ENCODE data around the gene NFKBIB.
"Not testable (repeated sequence)": the region's sequence is repeated elsewhere in the genome, so short reads cannot be mapped to it uniquely, and the experiment has no call there.

NFKBIB gene

DNA sequence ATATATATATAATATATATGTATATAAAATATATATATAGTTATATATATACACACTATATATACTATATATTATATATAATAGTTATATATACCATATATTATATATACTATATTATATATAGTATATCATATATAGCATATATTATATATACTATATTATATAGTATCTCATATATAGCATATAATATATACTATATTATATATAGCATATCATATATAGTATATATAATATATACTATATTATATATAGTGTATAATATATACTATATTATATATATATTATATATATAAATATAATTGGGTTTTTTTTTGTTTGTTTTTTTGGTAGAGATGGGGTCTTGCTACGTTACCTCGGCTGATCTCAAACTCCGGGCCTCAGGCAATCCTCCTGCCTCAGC lies 38.4 kb upstream of the NFKBIB start:
- no peaks in the 10 kb centered on the region for H3K4me1 ChIP-seq (ENCODE audit: insufficient read depth, low read length)
- H3K9me3 ChIP-seq (ENCODE audit: insufficient read depth, low read depth, low read length): peaks cover 6% of the 10 kb centered on the region; the same call in 1 of the 2 replicates
- no peak overlapping the region for H3K27ac ChIP-seq (ENCODE audit: low read length)

DNA sequence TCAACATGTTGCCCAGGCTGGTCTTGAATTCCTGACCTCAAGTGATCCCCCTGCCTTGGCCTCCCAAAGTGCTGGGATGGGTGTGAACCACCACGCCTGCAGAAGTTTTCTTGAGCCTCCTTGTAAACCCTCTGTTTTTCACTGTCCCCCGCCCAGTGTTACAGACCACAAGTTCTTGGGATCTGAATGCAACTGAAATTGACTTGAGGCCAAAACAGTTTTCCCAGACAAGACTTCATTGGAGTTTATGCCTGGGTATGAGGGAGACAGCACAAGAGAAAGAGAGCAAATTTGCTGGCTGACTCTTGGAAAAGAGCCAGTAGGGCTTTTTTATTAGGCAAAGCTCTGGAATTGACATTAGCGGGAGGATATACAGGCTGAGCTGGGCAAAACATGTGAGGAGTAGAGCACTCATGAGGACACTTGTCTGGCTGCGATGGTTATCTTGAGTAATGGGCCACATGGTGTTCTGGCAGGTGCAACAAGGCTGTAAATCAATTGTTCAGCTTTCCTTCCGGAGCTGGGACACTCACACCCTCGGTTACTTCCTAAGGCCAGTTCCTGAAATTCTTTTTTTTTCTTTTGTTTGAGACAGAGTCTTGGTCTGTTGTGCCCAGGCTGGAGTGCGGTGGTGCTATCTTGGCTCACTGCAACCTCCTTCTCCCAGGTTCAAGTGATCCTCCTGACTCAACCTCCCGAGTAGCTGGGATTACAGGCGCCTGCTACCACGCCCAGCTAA lies 37.3 kb upstream of the NFKBIB start:
- no peaks in the 10 kb centered on the region for H3K27me3 ChIP-seq (ENCODE audit: insufficient read depth, low read length)
- no peak overlapping the region for H3K27ac ChIP-seq (ENCODE audit: low read length)
- H3K9ac ChIP-seq (ENCODE audit: low read depth, low read length): no peak overlapping the region
- no peak overlapping the region for H3K4me3 ChIP-seq (ENCODE audit: low read length)
- H3K4me1 ChIP-seq (ENCODE audit: insufficient read depth, low read length): no peaks in the 10 kb centered on the region
- H3K9me3 ChIP-seq (ENCODE audit: insufficient read depth, low read depth, low read length): no peaks in the 10 kb centered on the region
- no peaks in the 10 kb centered on the region for H3K36me3 ChIP-seq (ENCODE audit: insufficient read depth, low read depth, low read length)

More for the DNA sequence above, 38.4 kb upstream of the NFKBIB start:
- H3K4me3 ChIP-seq (ENCODE audit: low read length): no peak overlapping the region
- H3K36me3 ChIP-seq (ENCODE audit: insufficient read depth, low read depth, low read length): no peaks in the 10 kb centered on the region
- H3K9ac ChIP-seq (ENCODE audit: low read depth, low read length): no peak overlapping the region
- H3K27me3 ChIP-seq (ENCODE audit: insufficient read depth, low read length): no peaks in the 10 kb centered on the region

DNA sequence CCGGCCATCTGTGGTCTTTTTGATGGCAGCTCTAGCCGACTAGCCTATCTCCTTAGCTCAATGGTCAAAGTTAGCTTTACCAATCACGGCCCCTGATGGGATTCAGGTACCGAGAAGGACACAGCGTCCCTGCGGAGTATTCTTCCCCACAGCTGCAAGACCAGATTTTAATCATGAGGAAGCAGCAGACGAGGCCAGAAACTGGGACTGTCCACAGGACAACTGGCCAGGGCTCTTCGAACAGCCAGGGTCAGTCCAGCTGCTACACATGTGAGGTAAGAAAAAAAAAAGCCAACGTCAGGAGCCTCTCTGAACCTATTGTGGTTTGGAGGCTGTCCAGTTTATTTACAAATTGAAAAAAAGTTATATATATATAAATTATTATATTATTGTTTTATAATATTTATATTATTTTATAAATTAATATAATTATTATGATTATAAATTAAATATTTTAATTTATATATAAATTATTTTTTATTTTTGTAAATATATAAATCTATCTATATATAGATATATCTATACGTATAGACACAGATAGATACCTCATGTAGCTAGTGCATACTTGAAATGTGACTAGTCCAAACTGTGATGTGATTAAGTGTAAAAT lies 32.5 kb upstream of the NFKBIB start:
- Histone ChIP-seq H3K4me3 (ENCODE audit: low read length) (no peak overlapping the region), H3K27me3 (ENCODE audit: insufficient read depth, low read length) (peaks cover 29% of the 10 kb centered on the region), H3K27ac (ENCODE audit: low read length) (no peak overlapping the region), H3K4me1 (ENCODE audit: insufficient read depth, low read length) (no peaks in the 10 kb centered on the region), H3K9me3 (ENCODE audit: insufficient read depth, low read depth, low read length) (no peaks in the 10 kb centered on the region), H3K36me3 (ENCODE audit: insufficient read depth, low read depth, low read length) (no peaks in the 10 kb centered on the region), H3K9ac (ENCODE audit: low read depth, low read length) (no peak overlapping the region)

DNA sequence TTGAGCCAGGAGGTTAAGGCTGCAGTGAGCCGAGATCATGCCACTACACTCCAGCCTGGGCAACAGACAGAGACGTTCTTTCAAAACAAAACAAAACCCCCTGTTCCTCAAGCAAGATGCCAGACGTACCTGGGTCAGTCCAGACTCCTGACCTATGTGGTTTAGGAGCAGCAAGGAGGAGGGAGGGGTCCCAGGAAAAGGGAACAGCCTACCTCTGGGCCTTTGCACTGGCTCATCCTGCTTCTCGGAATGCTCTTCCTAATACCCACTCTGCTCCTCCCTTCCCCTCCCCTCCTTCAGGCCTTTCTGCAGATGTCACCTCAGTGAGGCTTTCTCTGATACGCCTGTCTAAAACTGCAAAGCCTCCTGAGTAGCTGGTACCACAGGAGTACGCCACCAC lies 31.2 kb upstream of the NFKBIB start:
- no peaks in the 10 kb centered on the region for H3K36me3 ChIP-seq (ENCODE audit: insufficient read depth, low read depth, low read length)
- no peak overlapping the region for H3K9ac ChIP-seq (ENCODE audit: low read depth, low read length)
- no peak overlapping the region for H3K4me3 ChIP-seq (ENCODE audit: low read length)
- no peak overlapping the region for H3K27ac ChIP-seq (ENCODE audit: low read length)
- H3K4me1 ChIP-seq (ENCODE audit: insufficient read depth, low read length): no peaks in the 10 kb centered on the region
- H3K27me3 ChIP-seq (ENCODE audit: insufficient read depth, low read length): peaks cover 29% of the 10 kb centered on the region
- H3K9me3 ChIP-seq (ENCODE audit: insufficient read depth, low read depth, low read length): no peaks in the 10 kb centered on the region

DNA sequence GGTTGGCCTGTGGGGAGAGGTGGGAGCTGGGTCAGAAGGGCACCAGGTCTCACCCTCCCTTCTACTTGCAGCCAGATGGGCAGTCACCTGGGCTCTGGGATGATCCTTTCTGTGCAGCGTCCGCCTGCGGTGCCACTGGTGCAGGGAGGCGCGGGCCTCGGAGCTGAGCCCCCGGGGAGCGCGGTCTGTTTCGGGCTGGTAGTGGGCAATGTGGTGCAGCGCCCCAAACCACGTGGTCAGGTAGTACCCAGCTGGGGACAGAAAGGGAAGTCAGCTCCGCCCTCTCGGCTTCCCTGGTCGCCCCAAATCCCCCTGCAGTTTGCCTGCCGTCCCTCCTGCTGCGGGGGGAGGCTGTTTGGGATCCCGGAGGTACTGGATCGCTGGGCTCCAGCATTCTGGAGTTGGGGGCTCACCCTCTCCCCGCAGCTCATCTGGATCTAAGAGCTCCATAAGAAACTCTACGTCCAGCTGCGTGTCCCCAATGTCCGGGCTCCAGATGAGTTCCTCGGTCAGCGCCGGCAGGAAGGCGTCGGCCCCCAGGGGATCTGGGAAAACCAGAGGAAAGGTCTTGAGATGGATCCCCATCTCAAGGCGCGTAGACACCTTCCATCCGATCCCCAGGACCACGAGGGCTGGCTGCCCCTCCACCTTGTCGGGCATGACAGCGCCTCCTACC lies 30.5 kb upstream of the NFKBIB start:
- Histone ChIP-seq H3K36me3 (ENCODE audit: insufficient read depth, low read depth, low read length) (no peaks in the 10 kb centered on the region), H3K4me3 (ENCODE audit: low read length) (peak overlapping the region; percentile 62), H3K27ac (ENCODE audit: low read length) (no peak overlapping the region), H3K27me3 (ENCODE audit: insufficient read depth, low read length) (peaks cover 29% of the 10 kb centered on the region), H3K9me3 (ENCODE audit: insufficient read depth, low read depth, low read length) (no peaks in the 10 kb centered on the region), H3K9ac (ENCODE audit: low read depth, low read length) (no peak overlapping the region), H3K4me1 (ENCODE audit: insufficient read depth, low read length) (no peaks in the 10 kb centered on the region)

DNA sequence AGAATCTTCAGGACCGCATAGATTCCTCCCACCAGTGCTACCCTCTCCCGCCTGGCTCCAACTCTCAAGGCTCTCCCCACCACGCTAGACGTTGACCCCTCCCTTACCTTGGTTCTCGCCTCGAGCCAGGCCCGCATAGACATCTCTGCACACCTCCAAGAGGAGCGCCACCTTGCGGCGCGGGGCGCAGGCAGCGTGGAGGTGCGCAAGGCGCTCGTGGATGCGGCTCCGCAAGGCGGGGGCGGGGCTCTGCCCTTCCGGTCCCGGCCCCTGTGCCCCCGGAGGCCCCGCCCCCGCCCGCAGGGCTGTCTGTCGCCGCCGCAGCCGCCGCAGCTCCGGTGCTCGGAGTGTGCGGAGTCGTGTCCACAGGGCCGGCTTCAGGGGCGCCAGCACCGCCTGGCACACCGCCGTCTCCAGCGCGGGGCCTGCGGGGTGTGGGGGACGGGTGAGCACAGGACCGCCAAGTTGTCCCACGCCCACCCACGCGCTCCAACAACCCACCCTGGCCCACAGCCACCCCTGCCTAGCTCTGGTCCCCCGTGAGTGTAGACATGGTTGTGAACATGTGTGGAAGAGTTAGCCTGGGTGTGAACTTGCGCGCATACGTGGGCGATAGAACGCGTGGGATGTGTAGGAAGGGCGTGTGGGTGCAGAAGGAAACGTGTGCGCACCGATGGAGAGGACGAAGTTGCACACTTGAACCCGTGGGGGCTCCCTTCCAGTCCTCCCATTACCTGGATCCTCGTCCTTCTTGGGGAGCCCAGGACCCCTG lies 29.7 kb upstream of the NFKBIB start:
- no peak overlapping the region for H3K9ac ChIP-seq (ENCODE audit: low read depth, low read length)

DNA sequence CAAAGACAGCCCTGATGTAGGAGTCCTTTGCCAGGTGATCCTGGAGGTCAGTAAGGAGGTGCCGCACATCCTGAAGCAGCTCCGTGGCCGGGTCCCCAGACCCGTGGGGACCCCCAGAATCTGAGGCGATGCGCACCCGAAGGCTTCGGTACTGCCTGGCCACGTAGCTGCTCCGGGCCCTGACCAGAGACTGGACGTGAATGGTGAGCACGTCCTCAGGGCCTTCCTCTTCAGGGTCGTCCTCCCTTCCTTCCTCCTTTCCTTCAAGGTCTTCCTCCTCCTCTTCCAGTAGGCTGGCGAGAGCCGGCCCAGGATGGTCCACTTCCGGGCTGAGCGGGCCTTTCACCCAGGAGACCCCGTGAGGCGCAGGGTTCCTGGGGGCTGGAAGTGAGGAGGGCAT lies 29.2 kb upstream of the NFKBIB start:
- Histone ChIP-seq H3K4me3 (ENCODE audit: low read length) (no peak overlapping the region), H3K27ac (ENCODE audit: low read length) (no peak overlapping the region), H3K36me3 (ENCODE audit: insufficient read depth, low read depth, low read length) (no peaks in the 10 kb centered on the region), H3K9ac (ENCODE audit: low read depth, low read length) (no peak overlapping the region), H3K4me1 (ENCODE audit: insufficient read depth, low read length) (no peaks in the 10 kb centered on the region), H3K9me3 (ENCODE audit: insufficient read depth, low read depth, low read length) (no peaks in the 10 kb centered on the region), H3K27me3 (ENCODE audit: insufficient read depth, low read length) (peaks cover 29% of the 10 kb centered on the region)

More for the DNA sequence above, 29.7 kb upstream of the NFKBIB start:
- peaks cover 29% of the 10 kb centered on the region for H3K27me3 ChIP-seq (ENCODE audit: insufficient read depth, low read length)
- H3K4me3 ChIP-seq (ENCODE audit: low read length): peak overlapping the region; percentile 62
- no peaks in the 10 kb centered on the region for H3K9me3 ChIP-seq (ENCODE audit: insufficient read depth, low read depth, low read length)
- H3K4me1 ChIP-seq (ENCODE audit: insufficient read depth, low read length): no peaks in the 10 kb centered on the region
- H3K36me3 ChIP-seq (ENCODE audit: insufficient read depth, low read depth, low read length): no peaks in the 10 kb centered on the region
- H3K27ac ChIP-seq (ENCODE audit: low read length): no peak overlapping the region

DNA sequence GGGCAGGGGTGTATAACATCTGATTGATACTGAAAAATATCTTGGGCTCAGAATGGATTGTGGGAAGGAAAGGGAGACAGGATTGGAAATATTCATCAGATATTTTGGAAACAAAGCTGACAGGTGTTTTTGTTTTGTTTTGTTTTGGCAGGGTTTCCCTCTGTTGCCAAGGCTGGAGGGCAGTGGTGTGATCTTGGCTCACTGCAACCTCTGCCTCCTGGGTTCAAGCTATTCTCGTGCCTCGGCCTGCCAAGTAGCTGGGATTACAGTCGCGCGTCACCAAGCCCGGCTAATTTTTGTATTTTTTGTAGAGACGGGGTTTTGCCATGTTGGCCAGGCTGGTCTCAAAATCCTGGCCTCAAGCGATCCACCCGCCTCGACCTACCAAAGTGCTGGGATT lies 26.4 kb upstream of the NFKBIB start:
- H3K4me1 ChIP-seq (ENCODE audit: insufficient read depth, low read length); H3K4me3 ChIP-seq (ENCODE audit: low read length): not testable (repeated sequence)

DNA sequence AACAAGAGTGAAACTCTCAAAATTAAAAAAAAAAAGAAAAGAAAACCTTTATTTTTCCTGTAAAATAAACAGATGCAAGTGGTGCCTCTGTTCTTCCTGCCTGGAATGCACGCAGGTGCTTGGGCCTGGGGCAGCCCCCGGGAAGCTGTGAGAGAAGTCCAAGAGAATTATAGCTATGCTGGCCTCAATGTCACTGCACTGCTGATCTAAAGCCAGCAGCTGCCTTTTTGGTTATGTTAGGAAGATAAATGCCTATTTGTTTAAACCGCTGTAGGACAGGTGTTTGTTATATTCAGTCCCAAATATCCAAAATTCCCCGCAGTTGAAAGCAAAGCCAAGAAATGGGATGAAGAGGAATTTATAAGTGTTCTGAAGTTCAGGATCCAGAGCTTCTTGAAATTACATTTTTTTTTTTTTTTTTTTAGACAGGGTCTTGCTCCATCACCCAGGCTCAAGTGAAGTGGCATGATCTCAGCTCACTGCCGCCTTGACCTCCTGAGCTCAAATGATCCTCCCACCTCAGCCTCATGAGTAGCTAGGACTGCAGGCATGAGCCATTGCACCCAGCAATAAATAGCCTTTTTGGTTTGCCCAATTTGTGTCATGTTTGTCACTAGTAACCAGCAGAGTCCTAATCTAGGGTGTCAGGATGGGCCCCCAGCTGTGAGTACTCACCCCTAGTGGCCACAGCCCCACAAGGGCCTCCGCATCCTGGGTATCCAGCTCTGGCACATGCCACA lies 23.9 kb upstream of the NFKBIB start:
- no peak overlapping the region for H3K9ac ChIP-seq (ENCODE audit: low read depth, low read length)

More for the DNA sequence above, 26.4 kb upstream of the NFKBIB start:
- not testable (repeated sequence) for H3K36me3 ChIP-seq (ENCODE audit: insufficient read depth, low read depth, low read length); H3K9me3 ChIP-seq (ENCODE audit: insufficient read depth, low read depth, low read length); H3K27ac ChIP-seq (ENCODE audit: low read length); H3K9ac ChIP-seq (ENCODE audit: low read depth, low read length)
- H3K27me3 ChIP-seq (ENCODE audit: insufficient read depth, low read length): peaks cover 29% of the 10 kb centered on the region

DNA sequence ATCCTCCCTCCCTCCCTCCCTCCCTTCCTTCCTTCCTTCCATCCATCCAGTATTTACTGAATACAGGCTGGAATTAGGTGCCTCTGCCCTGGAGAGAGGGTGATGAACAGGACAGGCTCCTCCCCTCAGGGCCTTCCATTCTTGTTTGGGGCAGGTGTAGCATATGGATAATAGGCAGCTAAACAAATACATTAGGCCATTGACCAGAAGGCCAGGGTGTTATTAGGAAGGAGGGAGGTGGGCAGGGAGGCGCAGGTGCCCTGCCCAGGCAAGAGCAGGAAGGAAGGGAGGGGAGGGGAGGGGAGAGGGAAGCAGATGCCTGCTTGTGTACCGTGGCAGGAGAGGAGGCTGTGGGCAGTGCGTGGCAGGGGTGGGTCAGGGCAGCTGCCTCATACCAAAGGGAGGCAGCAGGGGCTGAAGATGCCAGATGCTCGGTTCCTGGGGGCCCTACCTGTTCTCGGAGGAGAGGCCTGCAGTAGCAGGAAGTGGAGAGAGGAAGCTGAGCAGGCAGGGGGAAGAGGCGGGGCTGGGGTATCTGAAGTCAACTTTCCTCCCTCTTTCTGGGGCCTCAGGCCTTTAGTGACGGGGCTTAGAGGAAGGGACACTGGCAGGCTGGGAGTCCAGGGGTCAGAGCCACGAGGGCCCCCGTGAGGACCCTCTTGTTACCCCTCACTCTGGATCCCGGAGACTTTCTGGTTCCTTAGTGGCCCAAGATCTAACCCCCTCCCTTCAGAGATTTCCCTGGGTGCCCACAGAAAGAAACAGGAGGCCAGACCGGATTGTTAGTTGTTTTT lies 21.8 kb upstream of the NFKBIB start, which contains the start of gene RINL:
RINL (minus strand) TSS at position 495 of the 794 bp plus-strand sequence. CDS start 1,533 bp downstream, outside the sequence.
- H3K9ac ChIP-seq (ENCODE audit: low read depth, low read length): no peak within 1 kb of the TSS

More for the DNA sequence above, 23.9 kb upstream of the NFKBIB start:
- Histone ChIP-seq H3K27me3 (ENCODE audit: insufficient read depth, low read length) (peaks cover 6% of the 10 kb centered on the region), H3K9me3 (ENCODE audit: insufficient read depth, low read depth, low read length) (no peaks in the 10 kb centered on the region), H3K4me1 (ENCODE audit: insufficient read depth, low read length) (peaks cover 3% of the 10 kb centered on the region), H3K27ac (ENCODE audit: low read length) (no peak overlapping the region), H3K36me3 (ENCODE audit: insufficient read depth, low read depth, low read length) (no peaks in the 10 kb centered on the region), H3K4me3 (ENCODE audit: low read length) (no peak overlapping the region)

More for the DNA sequence above, 21.8 kb upstream of the NFKBIB start, which contains the start of gene RINL:
- H3K9me3 ChIP-seq (ENCODE audit: insufficient read depth, low read depth, low read length): no peaks in the 10 kb centered on the region
- no peak within 1 kb of the TSS for H3K27ac ChIP-seq (ENCODE audit: low read length)
- peaks cover 3% of the 10 kb centered on the region for H3K4me1 ChIP-seq (ENCODE audit: insufficient read depth, low read length)
- H3K4me3 ChIP-seq (ENCODE audit: low read length): no peak within 1 kb of the TSS
- no peaks in the 10 kb centered on the region for H3K36me3 ChIP-seq (ENCODE audit: insufficient read depth, low read depth, low read length)
- H3K27me3 ChIP-seq (ENCODE audit: insufficient read depth, low read length): no peaks in the 10 kb centered on the region
